HG03025 (cell line): ENCODE measurements around the gene PGBD1.
"Not testable (repeated sequence)": the region's sequence is repeated elsewhere in the genome, so short reads cannot be mapped to it uniquely, and the experiment has no call there.

Experiments used
- ATAC-seq: cut with Tn5 transposase; IDR thresholded peaks from one replicate; pipeline ENCODE4 v1.9.1; 2021; ENCODE audit warnings: mild to moderate bottlenecking, moderate library complexity; ENCODE audit not compliant: unreplicated experiment, low FRiP score

The PGBD1 gene

GRCh38 chr6:28266962-28267694 lies 14.2 kb upstream of the PGBD1 start, which contains the start of gene ZSCAN26:
Gene ZSCAN26, plus strand, starts transcription at chr6:28267143. Its CDS starts 4,777 bp downstream, at chr6:28271920.
- ATAC-seq = peak; percentile 92

DNA sequence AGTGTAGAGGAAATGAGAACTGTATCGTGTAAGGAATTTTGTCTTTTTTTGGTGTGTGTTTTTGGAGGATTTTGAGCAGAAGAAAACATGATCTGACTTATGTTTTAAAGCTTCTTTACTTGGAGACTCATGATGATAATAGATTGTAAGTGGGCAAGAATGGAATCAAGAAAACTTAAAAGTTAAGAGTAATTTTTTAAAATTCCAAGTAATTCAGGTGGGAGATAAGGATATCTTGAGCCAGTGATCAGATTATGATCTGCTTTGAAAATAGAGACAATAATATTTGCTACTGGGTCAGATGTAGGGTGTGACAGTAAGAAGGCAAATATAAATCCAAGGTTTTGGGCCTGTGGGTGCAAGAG lies 13.7 kb upstream of the PGBD1 start:
- ATAC-seq = no peak

DNA sequence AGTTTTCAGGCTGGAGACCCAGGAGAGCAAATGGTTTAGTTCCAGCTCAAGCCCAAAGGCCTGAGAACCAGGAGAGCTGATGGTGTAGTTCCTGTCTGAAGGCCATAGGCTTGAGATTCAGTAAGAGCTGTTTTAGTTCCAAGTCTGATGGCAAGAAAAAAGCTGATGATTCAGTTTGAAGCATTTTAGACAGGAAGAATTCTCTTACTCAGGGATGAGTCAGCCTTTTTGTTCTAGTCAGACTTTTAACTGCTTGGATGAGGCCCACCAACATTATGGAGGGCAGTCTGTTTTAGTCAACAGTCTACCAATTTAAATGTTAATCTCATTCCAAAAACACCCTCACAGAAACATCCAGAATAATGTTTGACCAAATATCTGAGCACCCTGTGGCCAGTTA lies 11.9 kb upstream of the PGBD1 start:
- no peak for ATAC-seq

DNA sequence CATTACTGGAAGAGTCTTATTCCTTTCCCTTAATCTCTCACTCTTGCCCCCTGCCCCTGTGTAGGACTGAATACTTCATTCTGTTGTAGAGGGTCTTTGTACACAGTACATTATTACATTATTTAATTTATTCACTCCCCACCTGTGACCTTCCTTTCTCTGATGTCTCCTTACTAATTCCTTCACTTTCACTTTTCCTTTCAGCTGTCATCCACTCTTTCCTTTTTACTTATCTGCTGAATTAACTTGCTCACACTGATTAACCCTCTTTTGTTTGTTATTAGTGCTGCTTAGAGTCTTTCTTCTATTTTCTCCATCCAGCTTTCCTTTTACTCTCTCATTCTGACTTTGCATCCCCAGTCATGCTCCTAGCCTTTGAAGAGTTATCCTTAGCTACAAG lies 6.5 kb upstream of the PGBD1 start:
- ATAC-seq = no peak

DNA sequence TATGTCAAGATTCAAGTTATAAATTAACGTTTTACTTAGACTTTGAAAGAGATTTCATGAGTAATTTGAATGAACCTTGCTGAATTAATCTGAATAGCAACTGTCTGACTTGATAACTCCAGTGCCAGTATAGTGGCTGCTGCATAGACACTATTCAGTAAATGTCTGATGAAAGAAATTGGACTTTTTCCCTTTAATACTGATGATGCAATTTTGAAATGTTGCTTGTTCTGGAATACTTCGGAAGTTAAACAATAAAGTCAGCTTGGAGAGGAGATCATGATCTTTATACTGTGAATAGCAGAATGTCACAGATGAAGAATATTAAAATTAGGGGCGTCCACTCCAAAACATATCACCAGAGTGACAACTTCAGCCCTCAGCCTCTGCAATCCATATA lies 3.6 kb upstream of the PGBD1 start:
- no peak for ATAC-seq

DNA sequence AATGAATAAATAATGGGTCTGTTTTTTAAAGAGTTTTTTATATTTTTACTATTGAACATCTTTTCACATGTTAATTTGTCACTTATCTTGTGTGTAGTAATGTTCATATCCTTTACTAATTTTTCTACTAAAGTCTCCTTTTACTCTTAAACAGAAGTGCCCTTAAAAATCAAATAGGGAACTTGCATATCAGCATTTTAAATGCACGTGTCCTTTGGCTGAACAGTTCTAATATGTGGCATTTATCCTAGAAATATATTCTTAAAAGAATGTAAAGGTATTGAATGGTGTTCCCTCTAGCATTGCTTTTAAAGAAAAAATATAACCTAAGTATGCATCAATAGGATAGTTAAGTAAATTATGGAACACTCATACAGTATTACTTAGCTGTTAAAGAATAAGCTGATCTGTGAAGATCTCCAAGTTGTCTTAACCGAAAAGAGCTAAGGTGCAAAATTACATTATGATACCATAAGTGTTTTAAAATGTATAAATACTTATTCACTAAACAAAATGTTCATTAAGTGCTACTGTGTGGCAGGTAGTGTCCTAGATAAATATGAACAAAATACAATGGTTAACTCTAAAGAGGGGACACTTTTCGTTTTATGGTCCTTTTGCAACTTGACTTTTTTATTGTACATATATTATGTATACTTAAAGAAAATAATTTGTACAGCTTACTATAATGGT lies 631 bp upstream of the PGBD1 start:
- no peak for ATAC-seq

DNA sequence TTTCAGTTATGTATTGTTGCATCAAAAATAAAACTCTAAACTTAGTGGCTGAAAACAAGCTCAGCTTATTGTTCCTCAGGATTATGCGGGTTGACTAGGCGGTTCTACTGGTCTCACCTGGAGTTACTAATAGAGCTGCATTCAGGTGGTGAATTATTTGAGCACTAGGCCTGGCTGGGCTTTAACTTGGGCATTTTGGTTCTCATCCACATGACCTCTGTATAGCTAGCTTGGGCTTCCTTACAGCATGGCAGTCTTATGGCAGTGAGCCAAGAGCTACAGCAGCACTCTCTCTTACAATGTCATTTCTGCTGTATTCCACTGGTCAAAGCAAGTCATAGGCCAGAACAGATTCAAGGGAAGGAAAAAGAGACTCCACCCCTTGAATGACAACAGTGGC lies 1.6 kb downstream of the PGBD1 start:
- no peak for ATAC-seq

DNA sequence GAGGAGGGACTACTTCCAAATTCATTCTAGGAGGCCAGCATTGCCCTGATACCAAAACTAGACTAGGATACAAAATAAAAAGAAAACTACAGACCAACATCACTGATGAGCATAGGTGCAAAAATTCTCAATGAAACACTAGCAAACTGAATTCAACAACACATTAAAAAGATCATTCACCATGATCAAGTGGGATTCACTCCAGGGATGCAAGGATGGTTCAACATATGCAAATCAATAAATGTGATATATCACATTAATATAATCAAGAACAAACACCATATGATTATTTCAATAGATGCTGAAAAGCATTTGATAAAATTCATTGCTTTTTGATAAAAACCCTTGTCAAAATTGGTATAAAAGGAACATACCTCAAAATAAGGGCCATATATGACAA lies 10.2 kb downstream of the PGBD1 start:
- ATAC-seq = no peak

DNA sequence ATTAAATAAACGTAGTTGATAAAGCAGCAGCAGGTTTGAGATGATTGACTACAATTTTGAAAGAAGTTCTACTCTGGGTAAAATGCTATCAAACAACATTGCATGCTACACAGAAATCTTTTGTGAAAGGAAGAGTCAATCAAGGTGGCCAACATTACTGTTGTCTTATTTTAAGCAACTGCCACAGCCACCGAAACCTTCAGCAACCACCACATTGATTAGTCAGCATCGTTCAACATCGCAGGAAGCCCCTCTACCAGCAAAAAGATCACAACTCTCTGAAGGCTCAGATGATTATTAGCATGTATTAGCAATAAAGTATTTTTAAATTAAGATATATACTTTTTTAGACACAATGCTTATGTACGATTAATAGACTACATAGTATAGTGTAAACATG lies 14.0 kb downstream of the PGBD1 start:
- no peak for ATAC-seq

GRCh38 chr6:28296520-28297060 lies 15.2 kb downstream of the PGBD1 start:
- ATAC-seq = no peak

GRCh38 chr6:28303570-28303969 lies 22.2 kb downstream of the PGBD1 start:
- ATAC-seq = no peak

DNA sequence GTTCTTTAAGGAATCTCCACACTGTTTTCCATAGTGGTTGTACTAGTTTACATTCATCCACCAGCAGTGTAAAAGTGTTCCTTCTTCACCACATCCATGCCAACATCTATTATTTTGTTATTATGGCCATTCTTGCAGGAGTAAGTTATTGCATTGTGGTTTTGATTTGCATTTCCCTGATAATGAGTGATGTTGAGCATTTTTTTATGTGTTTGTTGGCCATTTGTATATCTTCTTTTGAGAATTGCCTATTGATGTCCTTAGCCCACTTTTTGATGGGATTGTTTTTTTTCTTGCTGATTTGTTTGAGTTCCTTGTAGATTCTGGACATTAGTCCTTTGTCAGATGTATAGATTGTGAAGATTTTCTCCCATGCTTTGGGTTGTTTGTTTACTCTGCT lies 25.0 kb downstream of the PGBD1 start:
- not testable (repeated sequence) for ATAC-seq

- ATAC-seq = no peak
Measured at GRCh38 chr6:28311139-28311823, 29.9 kb downstream of the PGBD1 start.

DNA sequence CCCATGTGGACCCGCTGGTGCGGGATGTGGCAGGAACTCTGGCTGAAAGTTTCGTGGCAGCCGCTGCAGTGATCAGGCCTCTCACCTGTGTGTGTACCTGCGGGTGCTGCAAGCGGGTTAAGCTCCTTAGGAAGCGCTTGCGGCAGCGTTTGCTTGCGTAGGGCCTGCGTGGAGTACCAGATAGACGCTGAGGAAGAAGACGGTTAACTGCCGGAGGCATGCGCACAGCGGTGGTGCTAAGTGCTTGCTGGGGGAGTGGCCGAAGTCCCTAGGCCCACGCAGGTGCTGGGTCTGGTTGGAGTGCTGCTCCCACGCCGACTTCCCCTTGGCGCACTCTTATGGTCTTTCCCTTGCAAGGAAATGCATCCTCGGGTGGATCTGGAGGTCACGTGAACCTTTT lies 31.6 kb downstream of the PGBD1 start:
- ATAC-seq = no peak

GRCh38 chr6:28315628-28316027 lies 34.3 kb downstream of the PGBD1 start:
- ATAC-seq = no peak

- not testable (repeated sequence) for ATAC-seq
Measured at GRCh38 chr6:28317866-28318265, 36.5 kb downstream of the PGBD1 start.

GRCh38 chr6:28322661-28323060 lies 41.3 kb downstream of the PGBD1 start:
- no peak for ATAC-seq

- no peak for ATAC-seq
Measured at GRCh38 chr6:28323813-28324424, 42.5 kb downstream of the PGBD1 start.

DNA sequence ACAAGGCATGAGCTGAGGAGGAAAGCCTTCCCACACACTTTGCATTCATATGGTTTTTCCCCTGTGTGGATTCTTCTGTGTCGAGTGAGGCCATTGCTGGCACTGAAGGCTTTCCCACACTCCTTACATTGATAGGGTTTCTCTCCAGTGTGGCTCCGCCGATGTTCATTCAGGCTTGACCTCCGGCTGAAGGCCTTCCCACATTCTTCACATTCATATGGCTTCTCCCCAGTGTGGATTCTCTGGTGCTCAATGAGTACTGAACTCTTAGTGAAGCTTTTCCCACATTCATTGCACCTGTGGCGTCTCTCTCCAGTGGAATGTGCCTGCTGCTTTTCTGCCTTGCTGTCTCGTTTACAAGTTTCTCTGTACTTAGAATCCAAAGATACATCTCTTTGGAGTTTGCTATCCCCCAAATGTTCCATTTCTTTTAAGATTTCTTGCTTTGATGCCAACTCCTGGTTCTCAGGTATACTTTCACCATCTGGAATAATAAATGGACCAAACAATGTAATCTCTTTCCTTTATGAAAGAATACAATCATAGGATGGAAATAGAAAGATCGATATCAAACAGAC lies 45.1 kb downstream of the PGBD1 start:
- ATAC-seq = no peak

DNA sequence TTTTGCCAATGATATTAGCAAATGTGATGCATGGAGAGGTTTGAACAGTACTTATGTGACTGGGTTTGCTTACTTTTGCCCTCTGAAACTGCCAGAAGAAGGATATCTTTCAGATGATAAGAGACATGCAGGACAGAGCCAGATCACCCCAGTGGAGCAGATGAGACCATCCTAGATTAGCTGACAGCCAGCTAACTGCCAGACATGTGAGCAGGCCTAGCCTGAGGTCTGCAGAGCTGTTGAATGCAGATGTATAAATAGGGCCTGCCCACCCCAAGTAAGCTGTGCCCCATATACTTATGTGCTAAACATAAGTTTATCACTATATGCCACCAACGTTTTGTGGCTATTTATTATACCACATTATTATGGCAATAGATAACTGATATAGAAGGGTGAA lies 48.7 kb downstream of the PGBD1 start:
- ATAC-seq = no peak

GRCh38 chr6:28333047-28333446 lies 51.7 kb downstream of the PGBD1 start:
- ATAC-seq = no peak
